ENCODE results near the gene SZT2.

GRCh38 chr1:43499898-43500297 lies 110.2 kb downstream of the SZT2 start:
- TF ChIP-seq CTCF (IDR thresholded peaks at IDR 0.05) (no peak), POLR2A (IDR thresholded peaks at IDR 0.05) (no peak)

Data from tibial nerve (tissue), 3 donors.